Keratinocyte (primary cell): ENCODE measurements around the gene ARHGAP18. TPM values are rescaled to one million over a fixed set of nuclear protein-coding genes. Genes with fewer than 3 reads are reported as not detected.

Experiments
- DNase-seq: peaks from one replicate; pipeline ENCODE4 v3.0.0-alpha.2; 2011; ENCODE audit warnings: low read depth, missing footprints, low spot score
- FAIRE-seq: peaks from 2 replicates; lab custom pipeline; 2011; peaks lifted over from hg19 to GRCh38; lab: Jason Lieb, UNC
- H2AFZ ChIP-seq: 2 replicates; pipeline ENCODE4 v1.6.0; 2012; ENCODE audit warnings: low read length, control low read depth, inconsistent platforms; ENCODE audit not compliant: control insufficient read depth
- H3K27ac ChIP-seq: 2 replicates; pipeline ENCODE4 v1.5.1; 2011; ENCODE audit warnings: low read length; ENCODE audit not compliant: control insufficient read depth, insufficient read depth
- H3K27me3 ChIP-seq: 3 replicates; pipeline ENCODE4 v1.6.0; 2011; ENCODE audit warnings: low read length; ENCODE audit not compliant: control insufficient read depth, insufficient read depth; ENCODE audit errors: extremely low read depth
- H3K36me3 ChIP-seq, 2 experiments: 2 replicates in 1 of 2; 3 replicates in 1 of 2; pipeline ENCODE4 v1.5.1; 2011; ENCODE audit warnings: low read length in 2 of 2, mild to moderate bottlenecking in 1 of 2; ENCODE audit not compliant: control insufficient read depth in 2 of 2, insufficient read depth in 2 of 2; ENCODE audit errors: extremely low read depth in 1 of 2
- H3K4me1 ChIP-seq: 3 replicates; pipeline ENCODE4 v1.5.1; 2011; ENCODE audit warnings: low read length; ENCODE audit not compliant: control insufficient read depth, insufficient read depth; ENCODE audit errors: extremely low read depth
- H3K4me2 ChIP-seq: 3 replicates; pipeline ENCODE4 v1.6.0; 2011; ENCODE audit warnings: low read depth, low read length; ENCODE audit not compliant: control insufficient read depth, insufficient read depth; ENCODE audit errors: extremely low read depth
- H3K4me3 ChIP-seq, 3 experiments: fragments of 200-600 bp in 1 of 3; sonication (generic) in 1 of 3; 2 replicates in 2 of 3; 3 replicates in 1 of 3; pipeline ENCODE4 v1.5.1; 2011 to 2016; ENCODE audit warnings: low read length in 3 of 3, mild to moderate bottlenecking in 3 of 3, control low read depth in 2 of 3, inconsistent platforms in 1 of 3, low read depth in 1 of 3, mixed read lengths in 1 of 3, mixed run types in 1 of 3, moderate library complexity in 1 of 3; ENCODE audit not compliant: control insufficient read depth in 2 of 3, insufficient read depth in 2 of 3; ENCODE audit errors: extremely low read depth in 1 of 3
- H3K79me2 ChIP-seq: 2 replicates; pipeline ENCODE4 v1.6.0; 2012; ENCODE audit warnings: low read length; ENCODE audit not compliant: control insufficient read depth, insufficient read depth
- H3K9ac ChIP-seq: 3 replicates; pipeline ENCODE4 v1.6.0; 2011; ENCODE audit warnings: low read length; ENCODE audit not compliant: control insufficient read depth, insufficient read depth; ENCODE audit errors: extremely low read depth
- H3K9me1 ChIP-seq: 3 replicates; pipeline ENCODE4 v1.6.0; 2011; ENCODE audit warnings: low read length; ENCODE audit not compliant: control insufficient read depth, insufficient read depth; ENCODE audit errors: extremely low read depth
- H3K9me3 ChIP-seq: 2 replicates; pipeline ENCODE4 v1.5.1; 2012; ENCODE audit warnings: low read depth, low read length; ENCODE audit not compliant: control insufficient read depth
- H4K20me1 ChIP-seq: 3 replicates; pipeline ENCODE4 v1.6.0; 2011; ENCODE audit warnings: low read length; ENCODE audit not compliant: control insufficient read depth, insufficient read depth; ENCODE audit errors: extremely low read depth
- CTCF ChIP-seq, 3 experiments: IDR thresholded peaks in 1 of 3; conservative IDR thresholded peaks in 1 of 3; optimal IDR thresholded peaks in 1 of 3; 2 replicates in 2 of 3; 3 replicates in 1 of 3; pipeline versions ENCODE3 to v1.5.1; 2011; ENCODE audit warnings: low read length in 3 of 3, mild to moderate bottlenecking in 3 of 3, moderate library complexity in 2 of 3, control low read depth in 1 of 3, inconsistent platforms in 1 of 3; ENCODE audit not compliant: insufficient read depth in 2 of 3; ENCODE audit errors: extremely low read depth in 1 of 3
- EZH2 ChIP-seq: IDR thresholded peaks from one replicate; pipeline ENCODE4 v1.6.1; 2012; ENCODE audit warnings: inconsistent platforms, mild to moderate bottlenecking, low read length, moderate library complexity
- dilution Hi-C: fragments of 300-500 bp; cut with MboI; formaldehyde crosslinking; loops from one replicate; pipeline ENCODE4 v1.7.0; 2020; ENCODE audit warnings: low sequenced_read_pairs; ENCODE audit not compliant: extremely low pct_ligation_motif_present
- polyA plus RNA-seq, 5 experiments: library from polyadenylated mRNA; depleted of rRNA in 3 of 5; stranded (reverse) in 3 of 5; stranded (forward) in 1 of 5; unstranded in 1 of 5; fragments of >200 nt; gene quantifications; 1 replicate in 1 of 5; 2 replicates in 3 of 5; 3 replicates in 1 of 5; pipeline versions ENCODE4 v1.2.1 to v1.2.3, GENCODE V29; 2011 to 2012; ENCODE audit warnings: missing spikeins in 2 of 5, low read depth in 1 of 5, low replicate concordance in 1 of 5

ARHGAP18 gene
- polyA plus RNA-seq, 1 donor (not counting 4 experiments of a cell fraction or from before 2014, with no cell fraction given) = 17.7 TPM

- no peaks in the 10 kb centered on the region for H3K4me1 ChIP-seq
- no peak overlapping the region for H3K4me3 ChIP-seq
- no peak overlapping the region for H3K4me2 ChIP-seq
- H3K27ac ChIP-seq = no peak overlapping the region
- no peak for FAIRE-seq
- H3K79me2 ChIP-seq = no peaks in the 10 kb centered on the region
- H2AFZ ChIP-seq = no peak overlapping the region
- dilution Hi-C loops = no loop called here
- no peak for TF ChIP-seq EZH2
- TF ChIP-seq CTCF (optimal IDR thresholded peaks at IDR 0.05 in 1 of 3, IDR thresholded peaks at IDR 0.05 in 1 of 3, conservative IDR thresholded peaks at IDR 0.05 in 1 of 3; ENCODE audit: extremely low read depth in 1 of 3, insufficient read depth in 2 of 3, low read length in 3 of 3) = no peak
- no peak for DNase-seq
- H3K36me3 ChIP-seq = no peaks in the 10 kb centered on the region
- no peak overlapping the region for H3K9ac ChIP-seq
- H3K9me3 ChIP-seq = no peaks in the 10 kb centered on the region
- H3K27me3 ChIP-seq = no peaks in the 10 kb centered on the region
- H3K9me1 ChIP-seq = no peaks in the 10 kb centered on the region
- H4K20me1 ChIP-seq = no peaks in the 10 kb centered on the region
These were observed 166.0 kb downstream of the ARHGAP18 start for GRCh38 chr6:129543981-129544380.

GRCh38 chr6:129542705-129543104 is 167.3 kb downstream of the ARHGAP18 start:
- no peak for DNase-seq
- FAIRE-seq = no peak
- H3K79me2 ChIP-seq = no peaks in the 10 kb centered on the region
- H4K20me1 ChIP-seq = no peaks in the 10 kb centered on the region
- no peak overlapping the region for H3K27ac ChIP-seq
- H2AFZ ChIP-seq = no peak overlapping the region
- no peak overlapping the region for H3K4me3 ChIP-seq
- no peaks in the 10 kb centered on the region for H3K9me1 ChIP-seq
- H3K36me3 ChIP-seq = peaks cover 2% of the 10 kb centered on the region in 2 experiments
- no peak overlapping the region for H3K9ac ChIP-seq
- dilution Hi-C loops = no loop called here
- H3K4me2 ChIP-seq = no peak overlapping the region
- H3K27me3 ChIP-seq = no peaks in the 10 kb centered on the region
- TF ChIP-seq EZH2 (no peak), CTCF (optimal IDR thresholded peaks at IDR 0.05 in 1 of 3, IDR thresholded peaks at IDR 0.05 in 1 of 3, conservative IDR thresholded peaks at IDR 0.05 in 1 of 3; ENCODE audit: extremely low read depth in 1 of 3, insufficient read depth in 2 of 3, low read length in 3 of 3) (no peak)
- no peaks in the 10 kb centered on the region for H3K4me1 ChIP-seq
- no peaks in the 10 kb centered on the region for H3K9me3 ChIP-seq
